B cell (primary cell): ENCODE results near the gene CSTA.

Experiments
- EZH2 ChIP-seq: IDR thresholded peaks from 2 replicates; pipeline ENCODE4 v1.6.1; 2012; ENCODE audit warnings: borderline replicate concordance, low read depth, mild to moderate bottlenecking, moderate library complexity, low read length; ENCODE audit not compliant: insufficient read depth, poor library complexity, severe bottlenecking
- TF ChIP-seq, protein P1 (sequence below): fragments of 200-600 bp; IDR thresholded peaks from one replicate; pipeline ENCODE4 v1.8.0; 2022; ENCODE audit warnings: antibody characterized with exemption, mild to moderate bottlenecking

DNA sequence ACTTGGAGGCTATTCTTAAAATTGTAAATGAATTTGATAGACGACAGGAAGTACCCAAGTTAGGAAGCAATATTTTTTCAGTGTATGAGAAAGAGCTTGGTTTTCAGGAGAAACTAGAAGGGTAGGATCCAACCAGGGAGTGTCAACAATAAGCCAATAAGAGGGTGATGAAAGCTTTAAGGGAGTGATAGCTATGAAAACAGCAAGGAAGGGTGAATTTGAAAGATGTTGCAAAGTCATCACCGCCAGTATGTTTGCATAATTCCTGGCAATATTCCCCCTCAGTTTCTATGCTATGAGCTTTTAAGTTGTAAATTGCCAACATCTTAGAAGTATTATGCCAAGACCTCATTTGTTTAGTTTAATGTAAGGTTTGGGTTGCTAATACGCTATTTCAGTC, 11.8 kb upstream of the CSTA start:
- TF ChIP-seq, protein P1, sequence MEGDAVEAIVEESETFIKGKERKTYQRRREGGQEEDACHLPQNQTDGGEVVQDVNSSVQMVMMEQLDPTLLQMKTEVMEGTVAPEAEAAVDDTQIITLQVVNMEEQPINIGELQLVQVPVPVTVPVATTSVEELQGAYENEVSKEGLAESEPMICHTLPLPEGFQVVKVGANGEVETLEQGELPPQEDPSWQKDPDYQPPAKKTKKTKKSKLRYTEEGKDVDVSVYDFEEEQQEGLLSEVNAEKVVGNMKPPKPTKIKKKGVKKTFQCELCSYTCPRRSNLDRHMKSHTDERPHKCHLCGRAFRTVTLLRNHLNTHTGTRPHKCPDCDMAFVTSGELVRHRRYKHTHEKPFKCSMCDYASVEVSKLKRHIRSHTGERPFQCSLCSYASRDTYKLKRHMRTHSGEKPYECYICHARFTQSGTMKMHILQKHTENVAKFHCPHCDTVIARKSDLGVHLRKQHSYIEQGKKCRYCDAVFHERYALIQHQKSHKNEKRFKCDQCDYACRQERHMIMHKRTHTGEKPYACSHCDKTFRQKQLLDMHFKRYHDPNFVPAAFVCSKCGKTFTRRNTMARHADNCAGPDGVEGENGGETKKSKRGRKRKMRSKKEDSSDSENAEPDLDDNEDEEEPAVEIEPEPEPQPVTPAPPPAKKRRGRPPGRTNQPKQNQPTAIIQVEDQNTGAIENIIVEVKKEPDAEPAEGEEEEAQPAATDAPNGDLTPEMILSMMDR = no peak
- TF ChIP-seq EZH2 = no peak
